Measurements from ENCODE around the gene ZNF174. TPM values are rescaled to one million over a fixed set of nuclear protein-coding genes. Genes with fewer than 3 reads are reported as not detected.

ZNF174 gene
- total RNA-seq, 1 donor from 2014 or later: 13.7 TPM

DNA sequence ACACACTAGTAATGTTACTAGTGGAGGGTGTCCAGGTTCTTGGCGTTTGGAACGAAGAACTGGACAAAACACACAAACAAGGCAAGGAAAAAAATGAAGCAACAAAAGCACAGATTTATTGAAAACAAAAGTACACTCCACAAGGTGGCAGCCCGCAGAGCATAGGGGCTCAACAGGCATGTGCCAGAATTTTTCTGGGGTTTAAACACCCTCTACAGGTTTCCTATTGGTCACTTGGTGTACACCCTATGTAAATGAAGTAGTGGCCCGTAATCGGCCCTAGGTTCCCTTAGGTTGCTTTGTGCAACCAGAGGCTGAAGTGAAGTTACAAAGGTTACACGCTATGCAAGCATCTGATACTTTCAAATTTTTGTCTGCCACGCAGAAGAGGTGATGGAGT lies 37.2 kb upstream of the ZNF174 start:
- Mint-ChIP-seq H3K9me3 (ENCODE audit: unreplicated experiment) (peaks cover 5% of the 10 kb centered on the region), H3K36me3 (ENCODE audit: unreplicated experiment) (no peaks in the 10 kb centered on the region), H3K27ac (ENCODE audit: unreplicated experiment) (no peak overlapping the region), H3K4me3 (ENCODE audit: unreplicated experiment) (no peak overlapping the region), H3K4me1 (ENCODE audit: unreplicated experiment) (no peaks in the 10 kb centered on the region), H3K27me3 (ENCODE audit: unreplicated experiment) (peaks cover 7% of the 10 kb centered on the region)
- no peak for DNase-seq (ENCODE audit: extremely low spot score, unreplicated experiment)
- TF ChIP-seq, protein P1, sequence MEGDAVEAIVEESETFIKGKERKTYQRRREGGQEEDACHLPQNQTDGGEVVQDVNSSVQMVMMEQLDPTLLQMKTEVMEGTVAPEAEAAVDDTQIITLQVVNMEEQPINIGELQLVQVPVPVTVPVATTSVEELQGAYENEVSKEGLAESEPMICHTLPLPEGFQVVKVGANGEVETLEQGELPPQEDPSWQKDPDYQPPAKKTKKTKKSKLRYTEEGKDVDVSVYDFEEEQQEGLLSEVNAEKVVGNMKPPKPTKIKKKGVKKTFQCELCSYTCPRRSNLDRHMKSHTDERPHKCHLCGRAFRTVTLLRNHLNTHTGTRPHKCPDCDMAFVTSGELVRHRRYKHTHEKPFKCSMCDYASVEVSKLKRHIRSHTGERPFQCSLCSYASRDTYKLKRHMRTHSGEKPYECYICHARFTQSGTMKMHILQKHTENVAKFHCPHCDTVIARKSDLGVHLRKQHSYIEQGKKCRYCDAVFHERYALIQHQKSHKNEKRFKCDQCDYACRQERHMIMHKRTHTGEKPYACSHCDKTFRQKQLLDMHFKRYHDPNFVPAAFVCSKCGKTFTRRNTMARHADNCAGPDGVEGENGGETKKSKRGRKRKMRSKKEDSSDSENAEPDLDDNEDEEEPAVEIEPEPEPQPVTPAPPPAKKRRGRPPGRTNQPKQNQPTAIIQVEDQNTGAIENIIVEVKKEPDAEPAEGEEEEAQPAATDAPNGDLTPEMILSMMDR (IDR thresholded peaks at IDR 0.05): no peak

DNA sequence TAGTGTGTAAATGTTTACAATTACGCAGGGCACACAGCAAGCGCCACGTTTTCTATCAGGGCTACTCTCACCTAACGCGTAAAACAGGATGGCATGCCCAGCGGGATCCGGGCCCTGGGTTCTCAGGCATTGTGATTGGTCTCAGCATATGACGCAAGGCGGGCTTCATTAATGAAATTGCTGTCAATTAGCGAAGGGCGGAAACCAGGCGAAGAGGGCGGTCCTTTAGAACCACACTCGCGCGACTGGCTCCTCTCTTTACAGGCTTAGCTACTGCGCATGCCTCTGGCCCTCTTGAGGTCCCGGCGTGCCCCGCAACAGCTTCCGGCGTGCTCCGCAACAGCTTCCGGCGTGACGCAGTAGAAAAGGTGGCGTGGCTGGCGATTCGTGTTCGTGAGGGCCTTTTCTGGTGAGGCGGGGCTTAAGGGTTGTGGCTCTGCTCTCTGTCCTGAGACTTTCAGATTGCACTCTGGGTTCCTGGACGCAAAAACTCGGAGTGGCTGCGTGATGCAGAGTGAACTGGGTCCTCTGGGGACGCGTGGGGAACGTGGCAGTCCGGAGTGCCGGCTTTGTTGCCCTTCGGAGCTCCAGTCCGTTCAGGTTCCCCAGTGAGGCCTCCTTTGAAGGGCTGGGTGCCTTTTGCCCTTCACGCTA lies 36.1 kb upstream of the ZNF174 start:
- no peaks in the 10 kb centered on the region for H3K4me1 Mint-ChIP-seq (ENCODE audit: unreplicated experiment)
- peaks cover 5% of the 10 kb centered on the region for H3K9me3 Mint-ChIP-seq (ENCODE audit: unreplicated experiment)
- no peak for DNase-seq (ENCODE audit: extremely low spot score, unreplicated experiment)
- no peak overlapping the region for H3K4me3 Mint-ChIP-seq (ENCODE audit: unreplicated experiment)
- TF ChIP-seq, protein P1 (IDR thresholded peaks at IDR 0.05): no peak
- H3K36me3 Mint-ChIP-seq (ENCODE audit: unreplicated experiment): no peaks in the 10 kb centered on the region
- H3K27ac Mint-ChIP-seq (ENCODE audit: unreplicated experiment): no peak overlapping the region
- H3K27me3 Mint-ChIP-seq (ENCODE audit: unreplicated experiment): peaks cover 7% of the 10 kb centered on the region

DNA sequence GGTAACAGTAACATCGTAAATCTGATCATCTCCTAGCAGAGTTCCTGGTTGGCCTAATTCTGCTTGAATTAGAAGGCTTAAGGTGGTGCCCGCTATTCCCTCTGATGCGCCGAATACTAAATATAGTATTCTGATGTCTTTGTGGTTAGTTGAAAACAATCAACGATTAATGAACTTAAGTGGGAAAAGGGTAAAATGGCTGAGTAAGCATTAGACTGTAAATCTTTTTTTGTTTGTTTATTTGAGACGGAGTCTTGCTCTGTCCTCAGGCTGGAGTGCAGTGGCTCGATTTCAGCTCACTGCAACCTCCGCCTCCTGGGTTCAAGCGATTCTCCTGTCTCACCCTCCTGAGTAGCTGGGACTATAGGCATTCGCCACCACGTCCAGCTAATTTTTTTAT lies 31.9 kb upstream of the ZNF174 start:
- H3K4me1 Mint-ChIP-seq (ENCODE audit: unreplicated experiment): no peaks in the 10 kb centered on the region
- no peak overlapping the region for H3K27ac Mint-ChIP-seq (ENCODE audit: unreplicated experiment)
- H3K4me3 Mint-ChIP-seq (ENCODE audit: unreplicated experiment): no peak overlapping the region
- no peaks in the 10 kb centered on the region for H3K36me3 Mint-ChIP-seq (ENCODE audit: unreplicated experiment)
- no peaks in the 10 kb centered on the region for H3K27me3 Mint-ChIP-seq (ENCODE audit: unreplicated experiment)
- H3K9me3 Mint-ChIP-seq (ENCODE audit: unreplicated experiment): no peaks in the 10 kb centered on the region
- DNase-seq (ENCODE audit: extremely low spot score, unreplicated experiment): no peak
- TF ChIP-seq, protein P1 (IDR thresholded peaks at IDR 0.05): no peak

DNA sequence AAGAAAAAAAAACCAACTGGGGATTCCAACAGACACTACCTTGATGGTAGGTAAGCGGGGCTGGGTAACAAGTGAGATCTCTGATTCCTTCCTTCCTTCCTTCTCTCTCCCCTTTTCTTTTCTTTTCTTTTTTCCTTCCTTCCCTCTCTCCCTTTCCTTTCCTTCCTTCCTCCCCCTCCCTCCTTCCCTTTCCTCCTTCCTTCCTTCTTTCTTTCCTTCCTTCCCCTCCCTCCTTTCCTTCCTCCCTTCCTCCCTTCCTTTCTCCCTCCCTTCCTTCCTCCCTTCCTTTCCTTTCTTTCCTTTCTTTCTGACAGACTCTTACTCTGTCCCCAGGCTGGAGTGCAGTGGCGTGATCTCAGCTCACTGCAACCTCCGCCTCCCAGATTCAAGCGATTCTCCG lies 25.3 kb upstream of the ZNF174 start:
- Mint-ChIP-seq H3K4me3 (ENCODE audit: unreplicated experiment) (no peak overlapping the region), H3K27ac (ENCODE audit: unreplicated experiment) (no peak overlapping the region), H3K4me1 (ENCODE audit: unreplicated experiment) (no peaks in the 10 kb centered on the region), H3K27me3 (ENCODE audit: unreplicated experiment) (no peaks in the 10 kb centered on the region), H3K9me3 (ENCODE audit: unreplicated experiment) (peaks cover 34% of the 10 kb centered on the region), H3K36me3 (ENCODE audit: unreplicated experiment) (peaks cover 10% of the 10 kb centered on the region)
- DNase-seq (ENCODE audit: extremely low spot score, unreplicated experiment): no peak
- TF ChIP-seq, protein P1 (IDR thresholded peaks at IDR 0.05): no peak

DNA sequence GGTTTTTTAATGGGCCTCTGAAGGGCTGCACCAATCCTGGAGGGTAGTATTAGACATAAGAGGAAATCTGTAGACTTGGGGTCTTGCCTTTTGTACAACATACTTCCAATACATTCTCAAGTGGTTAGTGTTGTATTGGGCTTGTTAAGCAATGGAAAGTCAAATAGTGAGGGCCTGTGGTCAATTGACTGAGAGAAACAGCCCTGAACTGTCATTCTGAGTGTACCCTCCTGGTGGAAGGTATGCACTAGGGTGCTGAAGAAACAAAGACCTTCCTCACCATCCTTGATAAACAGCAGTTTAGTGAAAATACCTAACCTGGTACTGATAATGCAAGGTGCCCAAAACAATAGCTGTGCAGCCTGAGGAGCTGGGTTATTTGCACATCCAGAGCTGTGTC lies 23.1 kb upstream of the ZNF174 start:
- peaks cover 46% of the 10 kb centered on the region for H3K9me3 Mint-ChIP-seq (ENCODE audit: unreplicated experiment)

More for the DNA sequence above, 23.1 kb upstream of the ZNF174 start:
- H3K4me1 Mint-ChIP-seq (ENCODE audit: unreplicated experiment): no peaks in the 10 kb centered on the region
- H3K4me3 Mint-ChIP-seq (ENCODE audit: unreplicated experiment): no peak overlapping the region
- TF ChIP-seq, protein P1 (IDR thresholded peaks at IDR 0.05): no peak
- peaks cover 32% of the 10 kb centered on the region for H3K36me3 Mint-ChIP-seq (ENCODE audit: unreplicated experiment)
- DNase-seq (ENCODE audit: extremely low spot score, unreplicated experiment): no peak
- H3K27me3 Mint-ChIP-seq (ENCODE audit: unreplicated experiment): no peaks in the 10 kb centered on the region
- no peak overlapping the region for H3K27ac Mint-ChIP-seq (ENCODE audit: unreplicated experiment)

Data from osteocyte (in vitro differentiated cells).